GM23248 (cell line): ENCODE results near the gene VRK3. TPM values are rescaled to one million over a fixed set of nuclear protein-coding genes. Genes with fewer than 3 reads are reported as not detected.
A peak's percentile ranks its signal among the peaks of the same experiment; 100 is the strongest.
"Not testable (repeated sequence)": the region's sequence is repeated elsewhere in the genome, so short reads cannot be mapped to it uniquely, and the experiment has no call there.

Experiments used
- DNase-seq: peaks from one replicate; pipeline ENCODE4 v3.0.0-alpha.2; 2015
- H2AFZ ChIP-seq: fragments of 200-600 bp; sonication (generic); 2 replicates; pipeline ENCODE4 v1.6.1; 2016; ENCODE audit warnings: antibody characterized with exemption
- H3F3A ChIP-seq: fragments of 200-600 bp; sonication (generic); 2 replicates; pipeline ENCODE4 v1.6.1; 2016; ENCODE audit warnings: mild to moderate bottlenecking, antibody characterized with exemption, mixed run types; ENCODE audit not compliant: insufficient read depth
- H3K27ac ChIP-seq: fragments of 200-600 bp; sonication (generic); 2 replicates; pipeline ENCODE4 v1.5.1; 2016; ENCODE audit warnings: mild to moderate bottlenecking
- H3K27me3 ChIP-seq: fragments of 200-600 bp; sonication (generic); replicated peaks from 2 replicates; pipeline ENCODE4 v1.6.1; 2016; ENCODE audit warnings: mild to moderate bottlenecking; ENCODE audit not compliant: insufficient read depth
- H3K36me3 ChIP-seq: fragments of 200-600 bp; sonication (generic); 2 replicates; pipeline ENCODE4 v1.6.1; 2016; ENCODE audit warnings: low read depth, mild to moderate bottlenecking
- H3K4me1 ChIP-seq: fragments of 200-600 bp; sonication (generic); 2 replicates; pipeline ENCODE4 v1.6.1; 2016; ENCODE audit warnings: mild to moderate bottlenecking; ENCODE audit not compliant: insufficient read depth
- H3K4me2 ChIP-seq: fragments of 200-600 bp; sonication (generic); one replicate; pipeline ENCODE4 v1.6.1; 2016; ENCODE audit warnings: mild to moderate bottlenecking; ENCODE audit not compliant: unreplicated experiment
- H3K4me3 ChIP-seq: fragments of 200-600 bp; sonication (generic); 2 replicates; pipeline ENCODE4 v1.5.1; 2016; ENCODE audit warnings: mild to moderate bottlenecking
- H3K79me2 ChIP-seq: fragments of 200-600 bp; sonication (generic); 2 replicates; pipeline ENCODE4 v1.6.1; 2016; ENCODE audit warnings: mild to moderate bottlenecking; ENCODE audit not compliant: insufficient read depth
- H3K9ac ChIP-seq: fragments of 200-600 bp; sonication (generic); 2 replicates; pipeline ENCODE4 v1.6.1; 2016; ENCODE audit warnings: mild to moderate bottlenecking
- H3K9me2 ChIP-seq: fragments of 200-600 bp; sonication (generic); 2 replicates; pipeline ENCODE4 v1.6.1; 2016; ENCODE audit warnings: mixed run types, mild to moderate bottlenecking, moderate library complexity; ENCODE audit not compliant: insufficient read depth
- H3K9me3 ChIP-seq: fragments of 200-600 bp; sonication (generic); one replicate; pipeline ENCODE4 v1.6.1; 2017; ENCODE audit warnings: low read depth
- H4K20me1 ChIP-seq: fragments of 200-600 bp; sonication (generic); 2 replicates; pipeline ENCODE4 v1.6.0; 2016; ENCODE audit not compliant: insufficient read depth
- EZH2 ChIP-seq: fragments of 200-600 bp; sonication (generic); IDR thresholded peaks from 2 replicates; pipeline ENCODE4 v1.6.1; 2018; ENCODE audit warnings: antibody characterized with exemption, mild to moderate bottlenecking; ENCODE audit not compliant: insufficient read depth, poor library complexity, severe bottlenecking
- EZH2phosphoT487 ChIP-seq: fragments of 200-600 bp; sonication (generic); IDR thresholded peaks from 2 replicates; pipeline ENCODE4 v1.6.1; 2018; ENCODE audit warnings: antibody characterized with exemption, moderate library complexity, mild to moderate bottlenecking, low read depth; ENCODE audit not compliant: insufficient read depth
- WGBS, 2 experiments: methylation state at CpG; one replicate each; pipeline ENCODE4 v1.1.6; 2015 to 2017; ENCODE audit warnings: low lambda C conversion rate in 2 of 2, low coverage in 1 of 2; ENCODE audit errors: missing lambda C conversion rate in 2 of 2; 5-methylcytosine and 5-hydroxymethylcytosine counted together
- in situ Hi-C: fragments of 300-500 bp; cut with MboI; formaldehyde crosslinking; loops from 2 replicates; pipeline ENCODE4 v1.15.0; 2020
- polyA plus RNA-seq: library from polyadenylated mRNA; unstranded; fragments of >200 nt; fragmentation: Nextera tagmentation; extraction: Ambion mirVana; gene quantifications from 2 replicates; pipeline ENCODE4 v1.2.1, GENCODE V29; 2016
- total RNA-seq: library from RNA; depleted of rRNA; stranded (reverse); fragments of >200 nt; shearing (Covaris generic); gene quantifications from 2 replicates; pipeline ENCODE4 v1.2.3, GENCODE V29; 2014; rRNA removed

The VRK3 gene
- 25.4 and 45.6 TPM in 2 replicates for total RNA-seq
- polyA plus RNA-seq, result 30.8 and 32.2 TPM in 2 replicates

GRCh38 chr19:50025022-50025793 is at the start of gene VRK3:
VRK3 (minus strand) TSS chr19:50025372; CDS start chr19:50016162, 9,210 bp downstream.
- Histone ChIP-seq H3K4me2 (peak within 1 kb of the TSS; percentile 79), H3K4me1 (peaks cover 19% of the 10 kb centered on the region), H3F3A (no peaks in the 10 kb centered on the region), H3K9me2 (no peaks in the 10 kb centered on the region), H4K20me1 (no peaks in the 10 kb centered on the region), H3K9me3 (no peaks in the 10 kb centered on the region), H3K36me3 (peaks cover 2% of the 10 kb centered on the region; the same call in 1 of the 2 replicates), H3K4me3 (peak within 1 kb of the TSS; percentile 92), H3K79me2 (peaks cover 91% of the 10 kb centered on the region), H3K27me3 (no peaks in the 10 kb centered on the region), H2AFZ (peak within 1 kb of the TSS; percentile 92), H3K27ac (peak within 1 kb of the TSS; percentile 93), H3K9ac (peak within 1 kb of the TSS; percentile 92)
- no peak for TF ChIP-seq EZH2
- TF ChIP-seq EZH2phosphoT487, result no peak
- in situ Hi-C loops, result no loop called here
- WGBS, 2 experiments, result 1 to 2% methylated on average over 57 to 59 of the region's 59 CpGs
- peak; percentile 100 for DNase-seq

GRCh38 chr19:50068382-50068781 is 43.2 kb upstream of the VRK3 start:
- H3K27me3 ChIP-seq, H3K4me1 ChIP-seq, in situ Hi-C loops, H3F3A ChIP-seq, DNase-seq, H3K9me2 ChIP-seq, H3K36me3 ChIP-seq, H3K9ac ChIP-seq, H3K4me3 ChIP-seq, H3K27ac ChIP-seq, H3K9me3 ChIP-seq, H3K4me2 ChIP-seq, H3K79me2 ChIP-seq, H4K20me1 ChIP-seq, H2AFZ ChIP-seq: not testable (repeated sequence)
- WGBS, 2 experiments, result 30 to 40% methylated on average over 5 of the region's 5 CpGs

GRCh38 chr19:50067575-50067974 is 42.4 kb upstream of the VRK3 start:
- no peak for DNase-seq
- H3K36me3 ChIP-seq, result no peaks in the 10 kb centered on the region
- H3K27me3 ChIP-seq, result no peaks in the 10 kb centered on the region; the same call in 1 of the 2 replicates
- 58 to 63% methylated on average over 6 of the region's 6 CpGs for WGBS, 2 experiments
- H2AFZ ChIP-seq, result no peak overlapping the region
- H3K4me1 ChIP-seq, result no peaks in the 10 kb centered on the region
- no peak overlapping the region for H3K27ac ChIP-seq
- H3K9ac ChIP-seq, result no peak overlapping the region
- H3F3A ChIP-seq, result no peaks in the 10 kb centered on the region
- H4K20me1 ChIP-seq, result no peaks in the 10 kb centered on the region
- H3K4me3 ChIP-seq, result no peak overlapping the region
- H3K4me2 ChIP-seq, result no peak overlapping the region
- H3K79me2 ChIP-seq, result no peaks in the 10 kb centered on the region
- TF ChIP-seq EZH2 (no peak), EZH2phosphoT487 (no peak)
- H3K9me2 ChIP-seq, result no peaks in the 10 kb centered on the region
- in situ Hi-C loops, result no loop called here
- no peaks in the 10 kb centered on the region for H3K9me3 ChIP-seq

- Histone ChIP-seq H3K36me3 (no peaks in the 10 kb centered on the region), H4K20me1 (no peaks in the 10 kb centered on the region), H3K9me2 (no peaks in the 10 kb centered on the region), H3K79me2 (no peaks in the 10 kb centered on the region), H3K4me3 (no peak overlapping the region), H3K27ac (no peak overlapping the region), H3F3A (no peaks in the 10 kb centered on the region), H3K4me2 (no peak overlapping the region), H2AFZ (no peak overlapping the region), H3K4me1 (no peaks in the 10 kb centered on the region), H3K27me3 (no peaks in the 10 kb centered on the region), H3K9ac (no peak overlapping the region), H3K9me3 (no peaks in the 10 kb centered on the region)
- in situ Hi-C loops, result no loop called here
- TF ChIP-seq EZH2phosphoT487, result no peak
- TF ChIP-seq EZH2, result no peak
- no peak for DNase-seq
- WGBS, 2 experiments, result 74 to 80% methylated on average over 10 of the region's 10 CpGs
These were observed 40.8 kb upstream of the VRK3 start for GRCh38 chr19:50065938-50066337.
